A549 (cell line): ENCODE measurements around the gene MYO1D. TPM values are rescaled to one million over a fixed set of nuclear protein-coding genes. Genes with fewer than 3 reads are reported as not detected.

Experiments
- ATAC-seq, 2 experiments: fragments of 200-7000 bp in 1 of 2; fragments of >200 bp in 1 of 2; cut with Nextera tagmentation in 1 of 2; cut with Tn5 transposase in 1 of 2; 3 replicates each; pipeline versions ENCODE4 v1.8.0 to v1.9.1; 2018 to 2020; ENCODE audit warnings: mild to moderate bottlenecking in 1 of 2, moderate library complexity in 1 of 2
- CTCF ChIA-PET: fragments of 300-600 bp; sonication (Branson Sonifier 250); formaldehyde crosslinking; extraction: SDS; loops from one replicate; lab custom pipeline; 2021; ENCODE audit warnings: antibody characterized with exemption, inconsistent platforms; lab: Yijun Ruan, JAX
- POLR2A ChIA-PET: fragments of 350-600 bp; formaldehyde crosslinking; extraction: SDS; loops from one replicate; lab custom pipeline; 2021; ENCODE audit warnings: antibody characterized with exemption, inconsistent platforms; lab: Yijun Ruan, JAX
- DNase-seq, 2 experiments: peaks; one replicate each; pipeline versions ENCODE4 v3.0.0 to v3.0.0-alpha.2; 2011 to 2016; ENCODE audit warnings: low read depth in 1 of 2, low spot score in 1 of 2
- FAIRE-seq: peaks from 2 replicates; lab custom pipeline; 2011; peaks lifted over from hg19 to GRCh38; lab: Jason Lieb, UNC
- H3K27ac ChIP-seq, 2 experiments: fragments of >200 bp; sonication (Bioruptor Twin); formaldehyde crosslinking; 3 replicates each; pipeline ENCODE4 v1.5.1; 2016 to 2017
- H3K4me1 ChIP-seq: fragments of >200 bp; sonication (Bioruptor Twin); formaldehyde crosslinking; 3 replicates; pipeline ENCODE4 v1.6.1; 2016
- H3K4me2 ChIP-seq: fragments of >200 bp; sonication (Bioruptor Twin); formaldehyde crosslinking; 3 replicates; pipeline ENCODE4 v1.6.1; 2016
- H3K4me3 ChIP-seq: fragments of >200 bp; sonication (Bioruptor Twin); formaldehyde crosslinking; 3 replicates; pipeline ENCODE4 v1.5.1; 2016
- H3K9me3 ChIP-seq: fragments of >200 bp; sonication (Bioruptor Twin); formaldehyde crosslinking; 3 replicates; pipeline ENCODE4 v1.6.1; 2016
- BCL3 ChIP-seq: fragments of >200 bp; sonication (Bioruptor Twin); formaldehyde crosslinking; IDR thresholded peaks from 3 replicates; pipeline ENCODE4 v1.6.1; 2016
- CBX2 ChIP-seq: fragments of 200-600 bp; sonication (generic); IDR thresholded peaks from 2 replicates; pipeline ENCODE4 v1.6.1; 2016; ENCODE audit warnings: low read depth, mild to moderate bottlenecking, borderline replicate concordance
- CBX8 ChIP-seq: fragments of 200-600 bp; sonication (generic); IDR thresholded peaks from 2 replicates; pipeline ENCODE4 v1.6.1; 2016
- HEYL ChIP-seq: fragments of 250-450 bp; sonication (Bioruptor Pico); IDR thresholded peaks from 2 replicates; pipeline ENCODE4 v1.8.0; 2021; ENCODE audit warnings: mild to moderate bottlenecking, moderate library complexity
- HOXB5 ChIP-seq: fragments of 250-450 bp; sonication (Bioruptor Pico); IDR thresholded peaks from 2 replicates; pipeline ENCODE4 v1.5.0; 2020; ENCODE audit warnings: mild to moderate bottlenecking, moderate library complexity
- JUNB ChIP-seq: fragments of >200 bp; sonication (Bioruptor Twin); formaldehyde crosslinking; IDR thresholded peaks from 2 replicates; pipeline ENCODE4 v1.6.1; 2016
- KDM1A ChIP-seq: fragments of 200-600 bp; sonication (generic); IDR thresholded peaks from 2 replicates; pipeline ENCODE4 v1.6.1; 2016; ENCODE audit warnings: low read depth, mild to moderate bottlenecking
- MAFK ChIP-seq: fragments of 450-650 bp; IDR thresholded peaks from 2 replicates; pipeline ENCODE4 v1.6.1; 2014; ENCODE audit not compliant: partially characterized antibody
- MAZ ChIP-seq: fragments of 150-350 bp; IDR thresholded peaks from 2 replicates; pipeline ENCODE4 v1.6.1; 2014; ENCODE audit warnings: antibody characterized with exemption, low read depth, low read length, borderline replicate concordance
- NFE2L2 ChIP-seq: fragments of 150-350 bp; conservative IDR thresholded peaks from 2 replicates; pipeline ENCODE4 v1.6.1; 2014; ENCODE audit warnings: low read length
- RNF2 ChIP-seq: fragments of 200-600 bp; sonication (generic); IDR thresholded peaks from 2 replicates; pipeline ENCODE4 v1.6.1; 2016; ENCODE audit warnings: low read depth, mild to moderate bottlenecking, antibody characterized with exemption, moderate library complexity, borderline replicate concordance
- SREBF2 ChIP-seq: fragments of 450-650 bp; IDR thresholded peaks from 2 replicates; pipeline ENCODE4 v1.6.1; 2014; ENCODE audit warnings: mild to moderate bottlenecking, moderate library complexity
- TFCP2L1 ChIP-seq: fragments of 250-450 bp; sonication (Bioruptor Pico); IDR thresholded peaks from 2 replicates; pipeline ENCODE4 v1.5.0; 2021; ENCODE audit warnings: mild to moderate bottlenecking
- ZNF302 ChIP-seq: fragments of 250-450 bp; sonication (Bioruptor Pico); IDR thresholded peaks from 2 replicates; pipeline ENCODE4 v1.9.0; 2021; ENCODE audit warnings: inconsistent platforms, mild to moderate bottlenecking, moderate library complexity
- ZSCAN20 ChIP-seq: fragments of 250-450 bp; sonication (Bioruptor Pico); IDR thresholded peaks from 2 replicates; pipeline ENCODE4 v1.8.0; 2022; ENCODE audit warnings: mild to moderate bottlenecking, moderate library complexity
- WGBS: methylation state at CpG from one replicate; pipeline ENCODE4 v1.1.6; 2017; ENCODE audit errors: missing lambda C conversion rate; 5-methylcytosine and 5-hydroxymethylcytosine counted together
- polyA plus RNA-seq, 4 experiments: library from polyadenylated mRNA; depleted of rRNA in 3 of 4; stranded (reverse); fragments of >200 nt; fragmentation: RNase III in 1 of 4; extraction: RNeasy Plus Mini Kit Qiagen cat#74134 plus additional on column Dnase treatment in 1 of 4; gene quantifications; 2 replicates in 3 of 4; 3 replicates in 1 of 4; pipeline ENCODE4 v1.2.3, GENCODE V29; 2011 to 2017
- TF ChIP-seq, protein P1 (sequence below): fragments of 150-350 bp; IDR thresholded peaks from 2 replicates; pipeline ENCODE4 v1.6.1; 2014; ENCODE audit warnings: low read depth, mild to moderate bottlenecking, low read length
- TF ChIP-seq, protein P2 (sequence below): IDR thresholded peaks from 2 replicates; pipeline ENCODE4 v1.6.1; 2012; ENCODE audit warnings: low read depth, borderline replicate concordance
- TF ChIP-seq, protein P3 (sequence below): fragments of 250-450 bp; sonication (Bioruptor Pico); IDR thresholded peaks from 2 replicates; pipeline ENCODE4 v1.5.0; 2020; ENCODE audit warnings: low read depth, mild to moderate bottlenecking, moderate library complexity

MYO1D gene
- polyA plus RNA-seq, 2 of the 4 experiments (the other 2 are of a cell fraction), result 2.8 to 4.2 TPM

DNA sequence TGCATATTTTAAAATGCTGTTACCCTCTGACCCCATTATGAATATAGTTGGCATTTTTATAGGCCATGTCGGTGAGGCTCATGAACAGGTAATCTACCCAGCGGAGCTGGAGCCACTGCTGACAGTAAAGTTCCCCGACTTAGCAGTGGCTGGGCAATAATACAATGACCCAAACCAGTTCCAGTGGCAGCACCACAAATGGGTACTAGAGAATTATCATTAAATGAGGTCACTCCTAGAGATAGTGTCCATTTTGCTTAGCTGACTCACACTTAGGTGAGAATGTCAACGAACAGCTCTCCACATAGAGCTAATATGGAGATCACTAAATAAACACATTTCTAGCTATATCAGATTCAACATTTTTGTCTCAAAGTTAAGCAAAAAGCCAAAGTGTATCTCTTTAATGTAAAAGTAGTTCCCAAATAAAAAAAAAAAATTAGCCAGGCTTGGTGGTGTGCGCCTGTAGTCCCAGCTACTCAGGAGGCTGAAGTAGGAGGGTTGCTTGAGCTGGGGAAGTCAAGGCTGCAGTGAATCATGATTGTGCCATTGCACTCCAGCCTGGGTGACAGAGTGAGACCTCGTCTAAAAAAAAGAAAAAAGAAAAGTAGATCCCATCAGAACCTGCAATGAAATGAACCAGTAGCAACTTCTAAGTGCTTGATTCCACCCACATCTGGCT is 7.4 kb downstream of the MYO1D start:
- WGBS, result 60% methylated on average over 6 of the region's 6 CpGs
- FAIRE-seq, result no peak

DNA sequence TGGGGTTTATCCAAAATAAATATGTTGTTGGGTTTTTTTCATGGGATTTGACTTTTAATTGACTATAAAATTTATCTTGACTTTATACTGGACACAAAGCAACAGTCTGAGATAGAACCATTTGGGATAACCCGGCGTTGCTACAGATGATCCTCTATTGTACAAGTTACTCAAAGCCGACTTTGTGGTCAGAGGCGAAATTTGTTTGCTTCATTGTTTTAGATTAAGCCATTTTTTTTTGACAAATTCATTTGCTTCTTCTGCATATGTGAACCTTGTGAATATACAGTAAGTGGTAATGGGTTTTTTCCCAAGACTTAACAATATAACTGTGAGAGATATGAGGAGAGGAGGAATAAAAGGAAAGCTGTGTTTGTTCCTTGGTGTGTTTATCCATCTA is 11.8 kb downstream of the MYO1D start:
- TF ChIP-seq BCL3, result no peak
- TF ChIP-seq MAZ, result no peak
- no peak for TF ChIP-seq ZNF302 (CRISPR knock-in tag)
- no peak for TF ChIP-seq HEYL
- TF ChIP-seq, protein P1, sequence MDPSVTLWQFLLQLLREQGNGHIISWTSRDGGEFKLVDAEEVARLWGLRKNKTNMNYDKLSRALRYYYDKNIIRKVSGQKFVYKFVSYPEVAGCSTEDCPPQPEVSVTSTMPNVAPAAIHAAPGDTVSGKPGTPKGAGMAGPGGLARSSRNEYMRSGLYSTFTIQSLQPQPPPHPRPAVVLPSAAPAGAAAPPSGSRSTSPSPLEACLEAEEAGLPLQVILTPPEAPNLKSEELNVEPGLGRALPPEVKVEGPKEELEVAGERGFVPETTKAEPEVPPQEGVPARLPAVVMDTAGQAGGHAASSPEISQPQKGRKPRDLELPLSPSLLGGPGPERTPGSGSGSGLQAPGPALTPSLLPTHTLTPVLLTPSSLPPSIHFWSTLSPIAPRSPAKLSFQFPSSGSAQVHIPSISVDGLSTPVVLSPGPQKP, result no peak
- TF ChIP-seq CBX8, result no peak
- no peak for TF ChIP-seq NFE2L2
- TF ChIP-seq, protein P2, sequence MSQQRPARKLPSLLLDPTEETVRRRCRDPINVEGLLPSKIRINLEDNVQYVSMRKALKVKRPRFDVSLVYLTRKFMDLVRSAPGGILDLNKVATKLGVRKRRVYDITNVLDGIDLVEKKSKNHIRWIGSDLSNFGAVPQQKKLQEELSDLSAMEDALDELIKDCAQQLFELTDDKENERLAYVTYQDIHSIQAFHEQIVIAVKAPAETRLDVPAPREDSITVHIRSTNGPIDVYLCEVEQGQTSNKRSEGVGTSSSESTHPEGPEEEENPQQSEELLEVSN, result no peak
- TF ChIP-seq RNF2, result no peak
- TF ChIP-seq TFCP2L1 (CRISPR knock-in tag), result no peak
- no peak for TF ChIP-seq SREBF2
- TF ChIP-seq KDM1A, result no peak
- no peak for TF ChIP-seq JUNB
- TF ChIP-seq, protein P3, sequence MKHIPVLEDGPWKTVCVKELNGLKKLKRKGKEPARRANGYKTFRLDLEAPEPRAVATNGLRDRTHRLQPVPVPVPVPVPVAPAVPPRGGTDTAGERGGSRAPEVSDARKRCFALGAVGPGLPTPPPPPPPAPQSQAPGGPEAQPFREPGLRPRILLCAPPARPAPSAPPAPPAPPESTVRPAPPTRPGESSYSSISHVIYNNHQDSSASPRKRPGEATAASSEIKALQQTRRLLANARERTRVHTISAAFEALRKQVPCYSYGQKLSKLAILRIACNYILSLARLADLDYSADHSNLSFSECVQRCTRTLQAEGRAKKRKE (CRISPR knock-in tag), result no peak
- H3K4me3 ChIP-seq, result no peak overlapping the region
- ATAC-seq (no peak), FAIRE-seq (no peak), DNase-seq (no peak)
- ChIA-PET POLR2A (no interaction called here), CTCF (interaction anchor here (3.7 kb wide), 1 partner anchor 11 kb away, joined by 34 read pairs; the partner anchor contains the start of gene MYO1D)
- H3K4me2 ChIP-seq, result no peak overlapping the region
- H3K4me1 ChIP-seq, result no peaks in the 10 kb centered on the region
- WGBS, result 73% methylated on average over 4 of the region's 4 CpGs
- no peak overlapping the region for H3K27ac ChIP-seq
- no peaks in the 10 kb centered on the region for H3K9me3 ChIP-seq

More for the DNA sequence above, 7.4 kb downstream of the MYO1D start:
- DNase-seq (no peak), ATAC-seq (no peak)
- no peak overlapping the region for H3K27ac ChIP-seq
- POLR2A ChIA-PET, result no interaction called here
- TF ChIP-seq CBX2, result no peak
- no peak for TF ChIP-seq CBX8
- TF ChIP-seq MAFK, result no peak
- TF ChIP-seq, protein P3 (CRISPR knock-in tag), result no peak
- H3K9me3 ChIP-seq, result no peaks in the 10 kb centered on the region
- H3K4me1 ChIP-seq, result no peaks in the 10 kb centered on the region
- H3K4me2 ChIP-seq, result no peak overlapping the region
- CTCF ChIA-PET, result interaction anchor here (0.9 to 1.3 kb wide), 4 partner anchors 9 to 86 kb away, joined by 3 to 7 read pairs (median 4); no protein-coding TSS in a partner anchor
- no peak overlapping the region for H3K4me3 ChIP-seq

GRCh38 chr17:32863559-32863958 is 13.4 kb downstream of the MYO1D start:
- ChIA-PET POLR2A (no interaction called here), CTCF (interaction anchor here (1.3 to 3.7 kb wide), 4 partner anchors 9 to 135 kb away, joined by 3 to 34 read pairs (median 6); partner anchors contain the start of gene MYO1D)
- DNase-seq (no peak), ATAC-seq (no peak), FAIRE-seq (peak; percentile 49)
- WGBS, result 44% methylated on average over 1 of the region's 1 CpG
- Histone ChIP-seq H3K4me2 (no peak overlapping the region), H3K27ac (no peak overlapping the region), H3K9me3 (no peaks in the 10 kb centered on the region), H3K4me3 (no peak overlapping the region)
- no peak for TF ChIP-seq HOXB5 (CRISPR knock-in tag)
- no peak for TF ChIP-seq ZSCAN20
- no peak for TF ChIP-seq CBX8
- no peak for TF ChIP-seq ZNF302 (CRISPR knock-in tag)
- TF ChIP-seq, all 56 proteins: peak for 0
- no peaks in the 10 kb centered on the region for H3K4me1 ChIP-seq
